ENCODE measurements around the gene ATP13A2.

ATP13A2 gene

GRCh38 chr1:16981269-16981849, 30.4 kb downstream of the ATP13A2 start:
- Histone ChIP-seq H4K8ac (ENCODE audit: low read depth, low read length) (no peak overlapping the region), H2BK120ac (ENCODE audit: low read depth, low read length) (no peak overlapping the region), H2BK5ac (ENCODE audit: low read length) (no peak overlapping the region), H3K27ac (replicated peaks; ENCODE audit: low read length) (no peak overlapping the region), H3K23ac (ENCODE audit: low read depth, low read length, poor library complexity) (no peak overlapping the region), H2AK5ac (ENCODE audit: low read depth, low read length) (no peak overlapping the region), H2BK15ac (ENCODE audit: low read length) (peak overlapping the region; percentile 2), H3K14ac (ENCODE audit: low read length) (no peak overlapping the region), H3K9ac (ENCODE audit: low read depth, low read length, poor library complexity) (no peak overlapping the region), H3K79me1 (ENCODE audit: low read depth, low read length) (peaks cover 17% of the 10 kb centered on the region), H2BK12ac (ENCODE audit: low read length) (no peak overlapping the region), H3K4me2 (ENCODE audit: insufficient read depth, low read length, poor library complexity, severe bottlenecking) (no peak overlapping the region), H3K36me3 (replicated peaks in 1 of 2; ENCODE audit: control insufficient read depth in 2 of 2, insufficient read depth in 2 of 2, low read length in 2 of 2) (peaks cover 10 to 21% of the 10 kb centered on the region in 2 donors), H4K91ac (ENCODE audit: low read depth, low read length, poor library complexity) (no peak overlapping the region), H3K27me3 (ENCODE audit: control insufficient read depth in 3 of 3, insufficient read depth in 3 of 3, low read depth in 1 of 3, low read length in 3 of 3) (no peaks in the 10 kb centered on the region), H3K4ac (ENCODE audit: low read length) (no peak overlapping the region), H3K18ac (ENCODE audit: low read length) (no peak overlapping the region), H3K4me3 (ENCODE audit: low read length in 2 of 2) (no peak overlapping the region), H3K9me3 (replicated peaks in 1 of 2; ENCODE audit: control insufficient read depth in 2 of 2, insufficient read depth in 1 of 2, low read depth in 1 of 2, low read length in 2 of 2) (no peaks in the 10 kb centered on the region), H3K4me1 (ENCODE audit: control insufficient read depth in 2 of 2, insufficient read depth in 1 of 2, low read depth in 1 of 2, low read length in 2 of 2) (peaks cover 26 to 29% of the 10 kb centered on the region in 2 donors), H2AFZ (ENCODE audit: low read length) (peak overlapping the region; percentile 92)
- DNase-seq (ENCODE audit: low spot score): no peak
- no CpG with 5 or more reads among the region's 10 CpGs for WGBS, 2 donors (ENCODE audit: extremely low coverage in 2 of 2, insufficient read length in 2 of 2, insufficient replicate concordance in 1 of 2)

GRCh38 chr1:16980473-16981268, 31.1 kb downstream of the ATP13A2 start, which contains the start of gene MFAP2:
Gene MFAP2 (minus strand): TSS chr1:16980620. CDS start chr1:16978273, 2,347 bp downstream.
- H3K18ac ChIP-seq (ENCODE audit: low read length): peak within 1 kb of the TSS; percentile 97
- H2BK5ac ChIP-seq (ENCODE audit: low read length): peak within 1 kb of the TSS; percentile 79
- peak within 1 kb of the TSS; percentile 87 for H2BK12ac ChIP-seq (ENCODE audit: low read length)
- H3K23ac ChIP-seq (ENCODE audit: low read depth, low read length, poor library complexity): peak within 1 kb of the TSS; percentile 94
- WGBS, 2 donors (ENCODE audit: extremely low coverage in 2 of 2, insufficient read length in 2 of 2, insufficient replicate concordance in 1 of 2): no CpG with 5 or more reads among the region's 53 CpGs
- no peak within 1 kb of the TSS for H4K8ac ChIP-seq (ENCODE audit: low read depth, low read length)
- H3K27ac ChIP-seq (replicated peaks; ENCODE audit: low read length): no peak within 1 kb of the TSS
- DNase-seq (ENCODE audit: low spot score): no peak
- H2AFZ ChIP-seq (ENCODE audit: low read length): peak within 1 kb of the TSS; percentile 92
- H2BK120ac ChIP-seq (ENCODE audit: low read depth, low read length): peak within 1 kb of the TSS; percentile 66
- H3K14ac ChIP-seq (ENCODE audit: low read length): no peak within 1 kb of the TSS
- peaks cover 12 to 28% of the 10 kb centered on the region in 2 donors for H3K36me3 ChIP-seq (replicated peaks in 1 of 2; ENCODE audit: control insufficient read depth in 2 of 2, insufficient read depth in 2 of 2, low read length in 2 of 2)
- H3K4me3 ChIP-seq (ENCODE audit: low read length in 2 of 2): peak within 1 kb of the TSS; percentile 83 to 94
- H3K27me3 ChIP-seq (ENCODE audit: control insufficient read depth in 3 of 3, insufficient read depth in 3 of 3, low read depth in 1 of 3, low read length in 3 of 3): no peaks in the 10 kb centered on the region
- H3K9me3 ChIP-seq (replicated peaks in 1 of 2; ENCODE audit: control insufficient read depth in 2 of 2, insufficient read depth in 1 of 2, low read depth in 1 of 2, low read length in 2 of 2): no peaks in the 10 kb centered on the region
- peaks cover 26 to 29% of the 10 kb centered on the region in 2 donors for H3K4me1 ChIP-seq (ENCODE audit: control insufficient read depth in 2 of 2, insufficient read depth in 1 of 2, low read depth in 1 of 2, low read length in 2 of 2)
- H2AK5ac ChIP-seq (ENCODE audit: low read depth, low read length): peak within 1 kb of the TSS; percentile 94
- peak within 1 kb of the TSS; percentile 100 for H2BK15ac ChIP-seq (ENCODE audit: low read length)
- H3K9ac ChIP-seq (ENCODE audit: low read depth, low read length, poor library complexity): peak within 1 kb of the TSS; percentile 88
- peak within 1 kb of the TSS; percentile 81 for H3K4me2 ChIP-seq (ENCODE audit: insufficient read depth, low read length, poor library complexity, severe bottlenecking)
- H3K79me1 ChIP-seq (ENCODE audit: low read depth, low read length): peaks cover 17% of the 10 kb centered on the region
- H4K91ac ChIP-seq (ENCODE audit: low read depth, low read length, poor library complexity): no peak within 1 kb of the TSS
- no peak within 1 kb of the TSS for H3K4ac ChIP-seq (ENCODE audit: low read length)

GRCh38 chr1:16979475-16980327, 32.0 kb downstream of the ATP13A2 start:
- peak overlapping the region; percentile 94 for H3K23ac ChIP-seq (ENCODE audit: low read depth, low read length, poor library complexity)
- H3K36me3 ChIP-seq (replicated peaks in 1 of 2; ENCODE audit: control insufficient read depth in 2 of 2, insufficient read depth in 2 of 2, low read length in 2 of 2): peaks cover 16 to 36% of the 10 kb centered on the region in 2 donors
- peak overlapping the region; percentile 88 for H3K9ac ChIP-seq (ENCODE audit: low read depth, low read length, poor library complexity)
- no peak overlapping the region for H4K91ac ChIP-seq (ENCODE audit: low read depth, low read length, poor library complexity)
- no peak overlapping the region for H4K8ac ChIP-seq (ENCODE audit: low read depth, low read length)
- H3K4me2 ChIP-seq (ENCODE audit: insufficient read depth, low read length, poor library complexity, severe bottlenecking): peak overlapping the region; percentile 81
- H2AK5ac ChIP-seq (ENCODE audit: low read depth, low read length): peak overlapping the region; percentile 94
- H2AFZ ChIP-seq (ENCODE audit: low read length): peak overlapping the region; percentile 92
- no peak overlapping the region for H3K27ac ChIP-seq (replicated peaks; ENCODE audit: low read length)
- peak overlapping the region; percentile 100 for H2BK15ac ChIP-seq (ENCODE audit: low read length)
- H3K27me3 ChIP-seq (ENCODE audit: control insufficient read depth in 3 of 3, insufficient read depth in 3 of 3, low read depth in 1 of 3, low read length in 3 of 3): no peaks in the 10 kb centered on the region
- WGBS, 2 donors (ENCODE audit: extremely low coverage in 2 of 2, insufficient read length in 2 of 2, insufficient replicate concordance in 1 of 2): no CpG with 5 or more reads among the region's 44 CpGs
- H3K4me1 ChIP-seq (ENCODE audit: control insufficient read depth in 2 of 2, insufficient read depth in 1 of 2, low read depth in 1 of 2, low read length in 2 of 2): peaks cover 26 to 31% of the 10 kb centered on the region in 2 donors
- H3K9me3 ChIP-seq (replicated peaks in 1 of 2; ENCODE audit: control insufficient read depth in 2 of 2, insufficient read depth in 1 of 2, low read depth in 1 of 2, low read length in 2 of 2): no peaks in the 10 kb centered on the region
- H3K18ac ChIP-seq (ENCODE audit: low read length): peak overlapping the region; percentile 97
- no peak overlapping the region for H3K4ac ChIP-seq (ENCODE audit: low read length)
- DNase-seq (ENCODE audit: low spot score): no peak
- H3K14ac ChIP-seq (ENCODE audit: low read length): no peak overlapping the region
- peak overlapping the region; percentile 79 for H2BK5ac ChIP-seq (ENCODE audit: low read length)
- peak overlapping the region; percentile 66 for H2BK120ac ChIP-seq (ENCODE audit: low read depth, low read length)
- H3K4me3 ChIP-seq (ENCODE audit: low read length in 2 of 2): peak overlapping the region; percentile 83 to 94
- peak overlapping the region; percentile 63 for H2BK12ac ChIP-seq (ENCODE audit: low read length)
- H3K79me1 ChIP-seq (ENCODE audit: low read depth, low read length): peaks cover 24% of the 10 kb centered on the region
